ENCODE results near the gene EFS. TPM values are rescaled to one million over a fixed set of nuclear protein-coding genes. Genes with fewer than 3 reads are reported as not detected.

The EFS gene
- total and polyA plus RNA-seq, 2 donors (not counting 1 experiment from before 2014, with no cell fraction given): not detected

DNA sequence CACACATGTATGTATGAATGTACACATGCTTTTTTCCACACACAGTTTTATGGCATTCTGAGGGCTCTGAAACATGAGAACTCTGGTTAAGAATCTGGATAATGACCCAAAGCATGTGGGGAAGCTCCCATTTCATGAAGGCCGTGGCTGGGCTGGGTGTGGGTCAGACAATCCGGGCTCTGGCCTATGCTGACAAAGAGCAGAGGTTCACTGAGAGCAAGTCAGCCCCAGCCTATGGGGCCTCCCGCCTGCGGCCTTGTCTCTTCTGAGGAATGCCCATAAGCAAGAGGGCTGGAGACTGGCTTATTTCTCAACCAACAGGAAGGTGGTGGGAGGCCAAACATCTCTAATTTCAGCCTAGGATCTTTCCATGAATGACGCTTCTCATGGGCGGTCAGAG is 34.6 kb upstream of the EFS start:
- DNase-seq: no peak
- no peaks in the 10 kb centered on the region for H4K20me1 ChIP-seq (ENCODE audit: control insufficient read depth, insufficient read depth, low read length, poor library complexity, severe bottlenecking)
- no peak overlapping the region for H3K27ac ChIP-seq (ENCODE audit: low read length in 2 of 2)
- no peaks in the 10 kb centered on the region for H3K9me3 ChIP-seq (ENCODE audit: control extremely low read depth in 1 of 3, control insufficient read depth in 2 of 3, insufficient read depth in 1 of 3, low read length in 2 of 3)
- no peak overlapping the region for H3K4me3 ChIP-seq (ENCODE audit: control extremely low read depth in 1 of 5, extremely low read depth in 1 of 5, insufficient read depth in 1 of 5, low read depth in 2 of 5, low read length in 4 of 5)
- peaks cover 0 to 11% (median 2%) of the 10 kb centered on the region in 4 experiments for H3K27me3 ChIP-seq (replicated peaks in 1 of 4; ENCODE audit: control extremely low read depth in 1 of 4, control insufficient read depth in 3 of 4, insufficient read depth in 4 of 4, low read length in 3 of 4)
- H3K9me3 Mint-ChIP-seq (ENCODE audit: insufficient read depth): no peaks in the 10 kb centered on the region
- ChIA-PET CTCF (no interaction called here), POLR2A (no interaction called here)
- 85% methylated on average over 4 of the region's 6 CpGs for WGBS (ENCODE audit: insufficient coverage)
- H3K27ac Mint-ChIP-seq: no peak overlapping the region
- TF ChIP-seq CTCF (IDR thresholded peaks at IDR 0.05) (no peak), EZH2 (IDR thresholded peaks at IDR 0.05; ENCODE audit: borderline replicate concordance, insufficient read depth, low read depth, low read length, poor library complexity, severe bottlenecking) (no peak)
- no peak overlapping the region for H3K4me2 ChIP-seq (replicated peaks; ENCODE audit: low read depth, low read length, poor library complexity, severe bottlenecking)
- H2AFZ ChIP-seq (ENCODE audit: insufficient read depth, low read depth, low read length, poor library complexity, severe bottlenecking): no peak overlapping the region
- H3K4me3 Mint-ChIP-seq: no peak overlapping the region
- H3K79me2 ChIP-seq (ENCODE audit: control insufficient read depth, insufficient read depth, low read length): no peaks in the 10 kb centered on the region
- H3K36me3 ChIP-seq (replicated peaks in 1 of 2; ENCODE audit: control extremely low read depth in 1 of 2, control insufficient read depth in 1 of 2, extremely low read depth in 1 of 2, insufficient read depth in 2 of 2, low read length in 1 of 2): no peaks in the 10 kb centered on the region
- no peak overlapping the region for H3K9ac ChIP-seq (ENCODE audit: low read length)
- intact Hi-C loops (cut with micrococcal nuclease): no loop called here
- peaks cover 33% of the 10 kb centered on the region for H3K27me3 Mint-ChIP-seq
- H3K4me1 Mint-ChIP-seq: no peaks in the 10 kb centered on the region
- no peak for ATAC-seq (ENCODE audit: low read depth)
- H3K4me1 ChIP-seq (ENCODE audit: control insufficient read depth in 2 of 2, insufficient read depth in 2 of 2, low read length in 2 of 2): no peaks in the 10 kb centered on the region

GRCh38 chr14:23399136-23399535 is 34.2 kb upstream of the EFS start:
- Mint-ChIP-seq H3K4me1 (no peaks in the 10 kb centered on the region), H3K27ac (no peak overlapping the region), H3K27me3 (peaks cover 35% of the 10 kb centered on the region), H3K4me3 (no peak overlapping the region), H3K9me3 (ENCODE audit: insufficient read depth) (no peaks in the 10 kb centered on the region)
- H3K4me3 ChIP-seq (ENCODE audit: control extremely low read depth in 1 of 5, extremely low read depth in 1 of 5, insufficient read depth in 1 of 5, low read depth in 2 of 5, low read length in 4 of 5): no peak overlapping the region
- no peak overlapping the region for H3K4me2 ChIP-seq (replicated peaks; ENCODE audit: low read depth, low read length, poor library complexity, severe bottlenecking)
- no peak for ATAC-seq (ENCODE audit: low read depth)
- H3K4me1 ChIP-seq (ENCODE audit: control insufficient read depth in 2 of 2, insufficient read depth in 2 of 2, low read length in 2 of 2): no peaks in the 10 kb centered on the region
- H3K36me3 ChIP-seq (replicated peaks in 1 of 2; ENCODE audit: control extremely low read depth in 1 of 2, control insufficient read depth in 1 of 2, extremely low read depth in 1 of 2, insufficient read depth in 2 of 2, low read length in 1 of 2): no peaks in the 10 kb centered on the region
- H2AFZ ChIP-seq (ENCODE audit: insufficient read depth, low read depth, low read length, poor library complexity, severe bottlenecking): no peak overlapping the region
- H3K79me2 ChIP-seq (ENCODE audit: control insufficient read depth, insufficient read depth, low read length): no peaks in the 10 kb centered on the region
- no peaks in the 10 kb centered on the region for H4K20me1 ChIP-seq (ENCODE audit: control insufficient read depth, insufficient read depth, low read length, poor library complexity, severe bottlenecking)
- no peak for TF ChIP-seq EZH2 (IDR thresholded peaks at IDR 0.05; ENCODE audit: borderline replicate concordance, insufficient read depth, low read depth, low read length, poor library complexity, severe bottlenecking)
- no peak for TF ChIP-seq CTCF (IDR thresholded peaks at IDR 0.05)
- DNase-seq: no peak
- POLR2A ChIA-PET: no interaction called here
- CTCF ChIA-PET: no interaction called here
- no peak overlapping the region for H3K9ac ChIP-seq (ENCODE audit: low read length)
- no peak overlapping the region for H3K27ac ChIP-seq (ENCODE audit: low read length in 2 of 2)
- WGBS (ENCODE audit: insufficient coverage): 93% methylated on average over 2 of the region's 3 CpGs
- intact Hi-C loops (cut with micrococcal nuclease): no loop called here
- H3K9me3 ChIP-seq (ENCODE audit: control extremely low read depth in 1 of 3, control insufficient read depth in 2 of 3, insufficient read depth in 1 of 3, low read length in 2 of 3): no peaks in the 10 kb centered on the region
- peaks cover 0 to 10% (median 0%) of the 10 kb centered on the region in 4 experiments for H3K27me3 ChIP-seq (replicated peaks in 1 of 4; ENCODE audit: control extremely low read depth in 1 of 4, control insufficient read depth in 3 of 4, insufficient read depth in 4 of 4, low read length in 3 of 4)

All from B cell (primary cell).